Measurements from ENCODE around the gene EEF2K. TPM values are rescaled to one million over a fixed set of nuclear protein-coding genes. Genes with fewer than 3 reads are reported as not detected.

The EEF2K gene
- total RNA-seq, 1 experiment from 2014 or later: 9.1 TPM

GRCh38 chr16:22265351-22265750 lies 59.3 kb downstream of the EEF2K start:
- Histone ChIP-seq H3K27me3 (ENCODE audit: low read length) (no peaks in the 10 kb centered on the region), H3K4me3 (ENCODE audit: low read length) (no peak overlapping the region), H3K36me3 (ENCODE audit: low read depth, low read length) (peaks cover 4% of the 10 kb centered on the region; the same call in 1 of the 2 replicates), H4K20me1 (ENCODE audit: low read length) (no peaks in the 10 kb centered on the region), H3K9ac (ENCODE audit: low read length) (no peak overlapping the region), H3K27ac (ENCODE audit: low read length) (no peak overlapping the region), H3F3A (ENCODE audit: low read length, unreplicated experiment) (no peaks in the 10 kb centered on the region), H3K9me3 (ENCODE audit: low read length) (no peaks in the 10 kb centered on the region), H3K9me2 (replicated peaks; ENCODE audit: low read length) (no peaks in the 10 kb centered on the region), H3K4me2 (ENCODE audit: low read length) (no peak overlapping the region), H2AFZ (ENCODE audit: low read length) (no peak overlapping the region), H3K79me2 (ENCODE audit: low read length) (no peaks in the 10 kb centered on the region), H3K4me1 (ENCODE audit: insufficient read depth, low read length) (no peaks in the 10 kb centered on the region)
- TF ChIP-seq EZH2 (IDR thresholded peaks at IDR 0.05; ENCODE audit: low read length, unreplicated experiment): no peak
- no peak for TF ChIP-seq EZH2phosphoT487 (IDR thresholded peaks at IDR 0.05; ENCODE audit: borderline replicate concordance, low read length)
- TF ChIP-seq, protein P1, sequence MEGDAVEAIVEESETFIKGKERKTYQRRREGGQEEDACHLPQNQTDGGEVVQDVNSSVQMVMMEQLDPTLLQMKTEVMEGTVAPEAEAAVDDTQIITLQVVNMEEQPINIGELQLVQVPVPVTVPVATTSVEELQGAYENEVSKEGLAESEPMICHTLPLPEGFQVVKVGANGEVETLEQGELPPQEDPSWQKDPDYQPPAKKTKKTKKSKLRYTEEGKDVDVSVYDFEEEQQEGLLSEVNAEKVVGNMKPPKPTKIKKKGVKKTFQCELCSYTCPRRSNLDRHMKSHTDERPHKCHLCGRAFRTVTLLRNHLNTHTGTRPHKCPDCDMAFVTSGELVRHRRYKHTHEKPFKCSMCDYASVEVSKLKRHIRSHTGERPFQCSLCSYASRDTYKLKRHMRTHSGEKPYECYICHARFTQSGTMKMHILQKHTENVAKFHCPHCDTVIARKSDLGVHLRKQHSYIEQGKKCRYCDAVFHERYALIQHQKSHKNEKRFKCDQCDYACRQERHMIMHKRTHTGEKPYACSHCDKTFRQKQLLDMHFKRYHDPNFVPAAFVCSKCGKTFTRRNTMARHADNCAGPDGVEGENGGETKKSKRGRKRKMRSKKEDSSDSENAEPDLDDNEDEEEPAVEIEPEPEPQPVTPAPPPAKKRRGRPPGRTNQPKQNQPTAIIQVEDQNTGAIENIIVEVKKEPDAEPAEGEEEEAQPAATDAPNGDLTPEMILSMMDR (conservative IDR thresholded peaks at IDR 0.05; ENCODE audit: low read depth, low read length): no peak
- POLR2A ChIA-PET (ENCODE audit: unreplicated experiment): no interaction called here
- DNase-seq (no peak), ATAC-seq (no peak)
- intact Hi-C loops (cut with micrococcal nuclease): no loop called here
- BruUV-seq (replicated peaks): no TSS peak
- CTCF ChIA-PET: no interaction called here

- no peaks in the 10 kb centered on the region for H3K79me2 ChIP-seq (ENCODE audit: low read length)
- no peaks in the 10 kb centered on the region for H3K9me3 ChIP-seq (ENCODE audit: low read length)
- TF ChIP-seq, protein P1 (conservative IDR thresholded peaks at IDR 0.05; ENCODE audit: low read depth, low read length): no peak
- TF ChIP-seq EZH2 (IDR thresholded peaks at IDR 0.05; ENCODE audit: low read length, unreplicated experiment): no peak
- no peak for TF ChIP-seq EZH2phosphoT487 (IDR thresholded peaks at IDR 0.05; ENCODE audit: borderline replicate concordance, low read length)
- DNase-seq (no peak), ATAC-seq (no peak)
- ChIA-PET CTCF (no interaction called here), POLR2A (ENCODE audit: unreplicated experiment) (no interaction called here)
- no peak overlapping the region for H3K9ac ChIP-seq (ENCODE audit: low read length)
- no peaks in the 10 kb centered on the region for H3K9me2 ChIP-seq (replicated peaks; ENCODE audit: low read length)
- no peaks in the 10 kb centered on the region for H4K20me1 ChIP-seq (ENCODE audit: low read length)
- BruUV-seq (replicated peaks): no TSS peak
- H3K4me1 ChIP-seq (ENCODE audit: insufficient read depth, low read length): no peaks in the 10 kb centered on the region
- no peaks in the 10 kb centered on the region for H3K27me3 ChIP-seq (ENCODE audit: low read length)
- H3K4me3 ChIP-seq (ENCODE audit: low read length): no peak overlapping the region
- intact Hi-C loops (cut with micrococcal nuclease): no loop called here
- H2AFZ ChIP-seq (ENCODE audit: low read length): no peak overlapping the region
- no peaks in the 10 kb centered on the region for H3F3A ChIP-seq (ENCODE audit: low read length, unreplicated experiment)
- no peak overlapping the region for H3K27ac ChIP-seq (ENCODE audit: low read length)
- H3K36me3 ChIP-seq (ENCODE audit: low read depth, low read length): 0 out of 2 replicates have a peak, but pooled peaks cover 3% of the 10 kb centered on the region
- no peak overlapping the region for H3K4me2 ChIP-seq (ENCODE audit: low read length)
These were observed 60.5 kb downstream of the EEF2K start for GRCh38 chr16:22266546-22266945.

GRCh38 chr16:22267764-22268163 lies 61.7 kb downstream of the EEF2K start:
- no peak for DNase-seq
- Histone ChIP-seq H4K20me1 (ENCODE audit: low read length) (no peaks in the 10 kb centered on the region), H3K4me1 (ENCODE audit: insufficient read depth, low read length) (no peaks in the 10 kb centered on the region), H3K4me2 (ENCODE audit: low read length) (no peak overlapping the region), H3K4me3 (ENCODE audit: low read length) (no peak overlapping the region), H3K27ac (ENCODE audit: low read length) (no peak overlapping the region), H3K9ac (ENCODE audit: low read length) (no peak overlapping the region), H3K79me2 (ENCODE audit: low read length) (no peaks in the 10 kb centered on the region), H2AFZ (ENCODE audit: low read length) (no peak overlapping the region), H3K36me3 (ENCODE audit: low read depth, low read length) (peaks cover 12% of the 10 kb centered on the region), H3F3A (ENCODE audit: low read length, unreplicated experiment) (no peaks in the 10 kb centered on the region), H3K27me3 (ENCODE audit: low read length) (no peaks in the 10 kb centered on the region), H3K9me2 (replicated peaks; ENCODE audit: low read length) (no peaks in the 10 kb centered on the region), H3K9me3 (ENCODE audit: low read length) (no peaks in the 10 kb centered on the region)
- no TSS peak for BruUV-seq (replicated peaks)
- CTCF ChIA-PET: no interaction called here
- TF ChIP-seq, protein P1 (conservative IDR thresholded peaks at IDR 0.05; ENCODE audit: low read depth, low read length): no peak
- no peak for TF ChIP-seq EZH2phosphoT487 (IDR thresholded peaks at IDR 0.05; ENCODE audit: borderline replicate concordance, low read length)
- TF ChIP-seq EZH2 (IDR thresholded peaks at IDR 0.05; ENCODE audit: low read length, unreplicated experiment): no peak
- no peak for ATAC-seq
- intact Hi-C loops (cut with micrococcal nuclease): no loop called here
- POLR2A ChIA-PET (ENCODE audit: unreplicated experiment): no interaction called here
